Fibroblast of the aortic adventitia (primary cell): ENCODE data around the gene TMBIM4. TPM values are rescaled to one million over a fixed set of nuclear protein-coding genes. Genes with fewer than 3 reads are reported as not detected.

Source experiments
- DNase-seq: peaks from one replicate; pipeline ENCODE4 v3.0.0-alpha.2; 2010; ENCODE audit warnings: low read depth
- H3K4me3 ChIP-seq: 2 replicates; pipeline ENCODE4 v1.5.1; 2011; ENCODE audit warnings: low read depth, mild to moderate bottlenecking, control low read depth, low read length, moderate library complexity
- CTCF ChIP-seq: IDR thresholded peaks from 2 replicates; pipeline ENCODE4 v1.5.1; 2011; ENCODE audit warnings: mild to moderate bottlenecking, low read length, control low read depth, inconsistent platforms; ENCODE audit not compliant: insufficient read depth
- total RNA-seq: library from RNA; depleted of rRNA; stranded (reverse); fragments of >200 nt; gene quantifications from 2 replicates; pipeline ENCODE4 v1.2.3, GENCODE V29; 2012; ENCODE audit warnings: low replicate concordance

Gene TMBIM4
- total RNA-seq, 1 donor: 220 TPM

- no peak for TF ChIP-seq CTCF
- peak; percentile 82 for DNase-seq
- H3K4me3 ChIP-seq: peak within 1 kb of the TSS; percentile 99
Measured at GRCh38 chr12:66130267-66131066, 39.3 kb downstream of the TMBIM4 start, which contains the start of gene LLPH. Gene LLPH (minus strand): TSS chr12:66130750. CDS start chr12:66129106, 1,644 bp downstream.

GRCh38 chr12:66129934-66130266 lies 39.9 kb downstream of the TMBIM4 start:
- TF ChIP-seq CTCF: no peak
- peak overlapping the region; percentile 99 for H3K4me3 ChIP-seq
- DNase-seq: peak; percentile 28

DNA sequence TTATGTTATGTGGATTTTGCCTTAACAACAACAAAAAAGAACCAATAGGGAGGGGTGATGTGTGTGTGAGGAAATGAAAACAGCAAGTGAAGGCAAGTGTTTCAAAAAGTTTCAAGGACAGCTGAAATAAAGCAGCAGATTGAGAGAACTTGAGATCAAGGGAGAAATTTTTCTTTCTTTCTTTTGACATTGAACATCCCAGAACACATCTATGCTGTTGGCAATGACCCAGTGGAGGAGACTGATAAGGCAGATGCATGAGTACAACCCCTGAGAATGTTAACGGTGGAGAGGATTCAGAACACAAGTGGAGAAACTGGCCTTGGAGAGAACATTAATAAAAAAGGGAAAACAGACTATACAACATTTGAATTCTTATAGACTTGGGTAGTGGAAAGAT lies 42.1 kb downstream of the TMBIM4 start:
- no peak for TF ChIP-seq CTCF
- H3K4me3 ChIP-seq: no peak overlapping the region
- DNase-seq: peak; percentile 66

GRCh38 chr12:66120477-66120876 lies 49.3 kb downstream of the TMBIM4 start:
- TF ChIP-seq CTCF: no peak
- no peak for DNase-seq
- H3K4me3 ChIP-seq: no peak overlapping the region

GRCh38 chr12:66119870-66120241 lies 49.9 kb downstream of the TMBIM4 start:
- TF ChIP-seq CTCF: no peak
- H3K4me3 ChIP-seq: no peak overlapping the region
- DNase-seq: no peak

- DNase-seq: peak; percentile 29
- TF ChIP-seq CTCF: no peak
- H3K4me3 ChIP-seq: no peak overlapping the region
Measured at GRCh38 chr12:66119229-66119869, 50.4 kb downstream of the TMBIM4 start.
